ENCODE measurements around the gene COL9A1. TPM values are rescaled to one million over a fixed set of nuclear protein-coding genes. Genes with fewer than 3 reads are reported as not detected.

The COL9A1 gene
- not detected in 2 replicates for total RNA-seq

DNA sequence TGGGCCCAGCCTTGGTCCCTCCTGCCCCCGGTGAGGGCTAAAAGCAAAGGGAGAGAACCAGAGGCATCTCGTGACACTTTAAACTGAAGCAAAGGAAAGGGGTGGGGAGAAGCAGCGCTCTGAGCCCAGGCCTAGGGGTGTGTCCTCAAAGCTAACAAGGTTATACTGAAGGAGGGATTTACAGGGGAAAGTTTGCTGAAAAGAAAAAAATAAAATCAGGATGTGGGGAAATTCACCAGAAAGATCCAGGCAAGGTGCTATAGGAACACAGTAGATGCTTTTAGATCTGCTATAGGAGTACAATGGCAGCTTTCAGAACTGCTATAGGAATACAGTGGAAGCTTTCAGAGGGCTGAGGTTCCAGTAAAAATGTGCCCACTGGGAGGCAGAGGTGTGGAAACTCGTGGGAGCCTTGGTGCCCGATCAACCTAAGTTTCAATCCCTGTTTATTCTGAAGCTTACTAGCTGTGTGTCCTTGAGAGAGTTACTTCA is at the start of gene COL9A1:
TSS of gene COL9A1 (minus strand) at position 51 of the 492 bp plus-strand sequence. CDS start 160 bp downstream, outside the sequence.

Other genes starting within 250 kb of the COL9A1 start
- 5.8 and 10.7 TPM in 2 replicates for gene FAM135A, start 110.4 kb upstream of the COL9A1 start, total RNA-seq